ENCODE measurements around the gene MAGI1.

GRCh38 chr3:65836047-65836446, 202.7 kb downstream of the MAGI1 start:
- TF ChIP-seq, protein P1, sequence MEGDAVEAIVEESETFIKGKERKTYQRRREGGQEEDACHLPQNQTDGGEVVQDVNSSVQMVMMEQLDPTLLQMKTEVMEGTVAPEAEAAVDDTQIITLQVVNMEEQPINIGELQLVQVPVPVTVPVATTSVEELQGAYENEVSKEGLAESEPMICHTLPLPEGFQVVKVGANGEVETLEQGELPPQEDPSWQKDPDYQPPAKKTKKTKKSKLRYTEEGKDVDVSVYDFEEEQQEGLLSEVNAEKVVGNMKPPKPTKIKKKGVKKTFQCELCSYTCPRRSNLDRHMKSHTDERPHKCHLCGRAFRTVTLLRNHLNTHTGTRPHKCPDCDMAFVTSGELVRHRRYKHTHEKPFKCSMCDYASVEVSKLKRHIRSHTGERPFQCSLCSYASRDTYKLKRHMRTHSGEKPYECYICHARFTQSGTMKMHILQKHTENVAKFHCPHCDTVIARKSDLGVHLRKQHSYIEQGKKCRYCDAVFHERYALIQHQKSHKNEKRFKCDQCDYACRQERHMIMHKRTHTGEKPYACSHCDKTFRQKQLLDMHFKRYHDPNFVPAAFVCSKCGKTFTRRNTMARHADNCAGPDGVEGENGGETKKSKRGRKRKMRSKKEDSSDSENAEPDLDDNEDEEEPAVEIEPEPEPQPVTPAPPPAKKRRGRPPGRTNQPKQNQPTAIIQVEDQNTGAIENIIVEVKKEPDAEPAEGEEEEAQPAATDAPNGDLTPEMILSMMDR (IDR thresholded peaks at IDR 0.05): no peak
- TF ChIP-seq POLR2A (IDR thresholded peaks at IDR 0.05): no peak

Measured in breast epithelium (tissue), 3 donors.